GM19452 (cell line): ENCODE data around the gene ZRANB1.

Experiments used
- ATAC-seq: cut with Tn5 transposase; IDR thresholded peaks from one replicate; pipeline ENCODE4 v1.9.1; 2021; ENCODE audit not compliant: unreplicated experiment

Gene ZRANB1

DNA sequence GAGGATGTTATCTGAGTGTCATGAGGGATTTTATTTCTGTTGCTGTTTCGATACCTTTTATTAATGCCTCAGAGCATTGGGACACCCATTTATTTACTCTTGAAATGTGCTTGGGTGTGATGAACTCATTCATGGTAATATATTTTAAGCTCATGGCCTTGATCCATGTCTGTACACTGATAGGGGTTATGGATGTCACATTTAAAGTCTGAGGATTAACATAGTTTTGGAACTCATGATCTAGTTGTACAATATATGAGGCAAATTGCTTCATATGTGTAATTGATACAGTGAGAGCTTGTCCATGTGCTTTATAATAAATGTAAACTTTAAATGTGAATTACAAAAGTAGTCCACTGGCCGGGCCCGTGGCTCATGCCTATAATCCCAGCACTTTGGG is 23.0 kb upstream of the ZRANB1 start:
- ATAC-seq: no peak

DNA sequence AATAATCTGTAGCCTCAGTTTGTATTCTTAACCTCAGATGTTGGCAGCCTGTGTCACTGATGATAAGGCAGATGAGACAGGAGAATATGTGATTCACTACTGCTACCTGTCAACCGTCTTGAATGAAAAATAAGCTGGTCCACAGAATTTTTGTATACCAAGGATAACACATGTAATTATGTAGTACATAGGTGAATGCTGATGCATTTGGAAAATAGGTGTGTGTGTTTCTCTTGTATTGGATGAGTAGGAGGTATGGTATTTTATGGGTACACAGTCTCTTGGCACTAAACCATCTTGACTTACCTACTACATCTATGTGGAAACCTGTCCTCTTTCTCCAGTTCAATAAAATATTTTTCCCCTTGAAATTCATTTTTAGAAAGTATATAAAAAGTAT is 20.7 kb upstream of the ZRANB1 start:
- no peak for ATAC-seq

DNA sequence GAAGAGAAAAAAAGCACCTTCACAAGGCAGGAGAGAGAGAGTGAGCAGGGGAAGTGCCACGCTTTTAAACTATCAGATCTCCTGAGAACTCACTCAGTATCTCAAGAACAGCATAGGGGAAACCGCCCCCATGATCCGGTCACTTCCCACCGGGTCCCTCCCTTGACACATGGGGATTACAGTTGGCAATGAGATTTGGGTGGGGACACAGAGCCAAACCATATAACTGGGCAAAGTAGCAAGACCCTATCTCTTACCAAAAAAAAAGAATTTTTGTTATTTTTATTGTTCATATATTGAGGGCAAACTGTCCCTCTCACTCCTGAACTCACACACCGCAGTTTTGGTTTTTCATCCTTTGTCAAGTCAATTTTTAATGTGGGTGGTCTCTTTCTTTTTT is 18.2 kb upstream of the ZRANB1 start:
- no peak for ATAC-seq

DNA sequence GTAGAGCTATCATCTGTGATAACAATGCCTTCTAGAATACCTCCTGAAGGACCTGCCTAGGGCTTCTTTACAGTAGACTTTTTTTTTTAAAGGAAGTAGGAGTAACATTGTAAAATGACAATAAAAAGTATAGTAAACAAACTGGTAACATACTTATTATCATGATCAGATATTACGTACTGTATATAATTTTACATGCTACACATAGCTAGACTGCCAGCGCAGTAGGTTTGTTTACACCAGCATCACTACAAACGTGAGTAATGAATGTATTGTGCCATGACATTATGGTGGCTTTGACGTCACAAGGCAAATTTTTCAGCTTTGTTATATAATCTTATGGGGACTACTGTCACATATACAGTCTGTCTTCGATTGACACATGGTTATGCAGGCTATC is 15.4 kb upstream of the ZRANB1 start:
- no peak for ATAC-seq

DNA sequence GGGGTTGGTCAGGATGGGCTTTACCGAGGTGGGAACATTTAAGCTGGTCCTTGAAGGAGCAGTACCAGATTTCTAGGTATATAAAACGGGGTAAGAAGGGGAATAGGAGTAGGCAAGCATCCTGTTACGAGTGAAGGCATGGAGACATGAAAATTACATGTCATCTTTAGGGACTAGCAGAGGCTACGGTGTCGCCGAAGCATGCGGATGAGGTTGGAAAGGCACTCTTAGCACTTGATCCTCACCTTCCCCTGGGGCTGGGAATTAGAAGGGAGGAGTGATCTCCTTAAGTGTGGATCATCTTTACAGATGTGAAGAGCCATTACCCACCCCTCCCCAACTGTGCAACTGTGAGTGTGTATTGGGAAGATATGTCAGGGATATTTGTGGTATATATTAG is 13.8 kb upstream of the ZRANB1 start:
- ATAC-seq: no peak

DNA sequence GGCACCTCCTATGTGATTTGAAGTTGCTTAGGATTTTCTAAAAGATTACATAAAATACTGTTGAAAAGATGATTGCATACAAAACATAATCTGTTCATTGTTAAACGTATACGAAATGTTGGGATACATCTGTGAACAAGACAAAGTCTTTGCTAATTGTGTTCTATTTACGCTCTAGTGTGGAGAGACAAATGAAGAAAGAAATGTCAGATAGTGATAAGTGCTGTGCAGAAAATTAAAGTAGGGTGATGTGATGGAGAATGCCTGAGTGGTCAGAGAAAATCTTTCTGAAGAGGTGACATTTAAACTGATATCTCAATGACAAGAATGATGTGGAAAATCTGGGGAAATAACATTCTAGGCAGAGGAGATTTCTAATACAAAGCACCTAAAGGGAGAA is 13.4 kb upstream of the ZRANB1 start:
- no peak for ATAC-seq

DNA sequence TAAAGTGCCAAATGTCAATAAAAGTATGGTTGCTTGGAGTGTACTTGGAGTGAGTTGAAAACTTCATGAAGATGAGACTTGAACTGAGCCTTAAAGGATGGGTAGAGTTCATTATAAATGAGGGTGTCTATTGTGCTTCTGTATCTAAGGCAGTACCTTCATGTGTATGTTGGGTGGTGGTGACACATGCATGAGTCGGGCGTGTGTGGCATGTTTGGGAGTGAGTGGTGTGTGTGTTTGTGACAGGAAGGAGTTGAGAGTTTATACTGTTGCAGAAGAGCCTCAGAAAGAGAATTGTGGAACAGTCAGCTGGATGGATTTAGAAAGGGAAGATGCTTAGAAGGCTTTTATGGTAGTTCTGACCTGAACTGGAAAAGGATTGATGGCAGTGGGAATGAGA is 6.0 kb upstream of the ZRANB1 start:
- ATAC-seq: no peak

DNA sequence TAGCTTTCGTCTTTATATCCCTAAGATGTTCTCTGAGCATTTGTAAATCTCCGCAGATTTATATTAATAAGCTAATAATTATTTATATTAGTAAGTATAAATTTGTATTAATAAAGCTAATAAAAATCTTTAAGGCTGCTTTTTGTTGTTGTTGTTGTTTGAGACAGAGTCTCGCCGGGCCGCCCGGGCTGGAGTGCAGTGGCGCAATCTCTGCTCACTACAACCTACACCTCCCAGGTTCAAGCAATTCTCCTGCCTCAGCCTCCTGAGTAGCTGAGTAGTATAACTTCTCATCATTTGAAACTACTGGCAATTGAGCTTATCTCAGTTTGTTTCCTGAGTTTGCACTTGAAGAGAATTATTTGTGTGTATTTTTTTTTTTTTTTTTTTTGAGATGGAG is 5.1 kb upstream of the ZRANB1 start:
- ATAC-seq: no peak

DNA sequence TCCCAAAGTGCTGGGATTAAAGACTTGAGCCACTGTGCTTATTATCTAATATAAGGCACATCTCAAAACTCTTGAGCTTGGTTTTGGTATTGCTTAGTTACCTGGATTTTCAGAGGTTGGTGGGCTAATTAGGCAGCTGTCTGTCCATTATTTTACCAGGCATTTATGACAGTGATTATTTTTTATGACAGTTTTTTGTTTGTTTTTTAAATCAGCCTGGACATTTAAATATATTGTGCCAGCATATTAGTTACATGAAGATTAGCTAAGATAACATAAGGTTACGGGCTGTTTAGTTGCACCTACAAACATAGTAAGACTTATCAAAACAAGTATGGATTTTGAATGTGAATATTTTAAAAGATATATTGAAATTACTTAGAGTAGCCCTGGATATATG is 2.6 kb upstream of the ZRANB1 start:
- ATAC-seq: no peak

DNA sequence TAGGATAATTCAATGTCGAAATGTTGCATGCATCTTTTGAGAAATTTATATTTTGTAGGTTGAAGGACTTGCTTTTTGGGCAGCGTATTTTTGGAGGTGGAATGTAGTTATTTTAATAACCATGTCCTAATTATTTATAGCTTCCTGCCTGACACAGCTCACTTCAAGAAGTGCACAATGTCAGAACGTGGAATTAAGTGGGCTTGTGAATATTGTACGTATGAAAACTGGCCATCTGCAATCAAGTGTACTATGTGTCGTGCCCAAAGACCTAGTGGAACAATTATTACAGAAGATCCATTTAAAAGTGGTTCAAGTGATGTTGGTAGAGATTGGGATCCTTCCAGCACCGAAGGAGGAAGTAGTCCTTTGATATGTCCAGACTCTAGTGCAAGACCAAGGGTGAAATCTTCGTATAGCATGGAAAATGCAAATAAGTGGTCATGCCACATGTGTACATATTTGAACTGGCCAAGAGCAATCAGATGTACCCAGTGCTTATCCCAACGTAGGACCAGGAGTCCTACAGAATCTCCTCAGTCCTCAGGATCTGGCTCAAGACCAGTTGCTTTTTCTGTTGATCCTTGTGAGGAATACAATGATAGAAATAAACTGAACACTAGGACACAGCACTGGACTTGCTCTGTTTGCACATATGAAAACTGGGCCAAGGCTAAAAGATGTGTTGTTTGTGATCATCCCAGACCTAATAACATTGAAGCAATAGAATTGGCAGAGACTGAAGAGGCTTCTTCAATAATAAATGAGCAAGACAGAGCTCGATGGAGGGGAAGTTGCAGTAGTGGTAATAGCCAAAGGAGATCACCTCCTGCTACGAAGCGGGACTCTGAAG is 620 bp downstream of the ZRANB1 start:
- ATAC-seq: no peak

DNA sequence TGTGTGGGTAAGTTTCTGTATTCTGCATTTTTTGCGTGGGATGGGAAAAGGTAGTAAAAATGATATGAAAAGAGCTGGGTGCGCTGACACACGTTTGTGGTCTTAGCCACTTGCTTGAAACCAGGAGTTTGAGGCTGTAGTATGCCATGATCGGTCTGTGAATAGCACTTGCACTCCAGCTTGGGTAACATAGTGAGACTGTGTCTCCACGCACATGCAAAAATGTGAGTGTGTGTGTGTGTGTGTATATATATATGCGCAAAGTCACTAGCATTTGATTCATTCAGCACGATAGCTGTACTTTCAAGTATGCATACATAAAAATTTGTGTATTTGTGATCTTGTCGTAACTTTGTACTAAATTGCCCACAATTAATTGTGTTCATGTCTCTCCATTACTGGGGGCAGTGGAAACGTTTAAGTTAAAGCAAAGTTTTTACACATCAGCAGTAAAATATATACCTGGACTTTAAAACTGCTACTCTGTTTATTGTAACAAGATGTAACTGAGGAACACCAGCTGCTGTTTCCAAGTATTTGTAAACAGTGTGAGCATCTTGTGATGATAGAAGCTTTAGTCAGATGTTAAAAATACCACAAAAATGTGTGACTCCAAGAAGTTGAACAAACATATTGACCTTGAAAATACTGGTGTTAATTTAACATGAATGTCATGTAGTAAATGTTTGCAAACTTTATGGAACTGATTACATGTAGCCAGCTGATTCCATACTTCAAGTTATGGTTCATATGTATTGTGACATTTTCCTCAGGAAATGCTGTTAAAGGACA is 1.6 kb downstream of the ZRANB1 start:
- no peak for ATAC-seq

DNA sequence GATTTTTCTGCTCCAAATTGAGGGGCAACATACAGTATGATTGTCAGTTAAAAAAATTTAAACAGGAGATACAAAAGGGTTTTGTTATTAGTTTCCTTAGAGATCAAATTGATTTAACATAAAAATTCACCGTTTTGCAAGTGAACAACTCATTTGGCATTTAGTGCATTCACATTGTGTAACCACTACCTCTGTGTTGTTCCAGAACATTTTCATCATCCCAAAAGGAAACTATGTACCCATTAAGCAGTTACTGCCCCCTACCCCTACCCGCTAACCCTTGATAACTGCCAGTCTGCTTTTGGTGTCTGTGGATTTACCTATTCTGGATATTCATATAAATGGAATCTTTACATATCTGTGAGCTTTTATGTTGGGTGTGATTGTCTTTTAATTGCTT is 3.1 kb downstream of the ZRANB1 start:
- no peak for ATAC-seq

DNA sequence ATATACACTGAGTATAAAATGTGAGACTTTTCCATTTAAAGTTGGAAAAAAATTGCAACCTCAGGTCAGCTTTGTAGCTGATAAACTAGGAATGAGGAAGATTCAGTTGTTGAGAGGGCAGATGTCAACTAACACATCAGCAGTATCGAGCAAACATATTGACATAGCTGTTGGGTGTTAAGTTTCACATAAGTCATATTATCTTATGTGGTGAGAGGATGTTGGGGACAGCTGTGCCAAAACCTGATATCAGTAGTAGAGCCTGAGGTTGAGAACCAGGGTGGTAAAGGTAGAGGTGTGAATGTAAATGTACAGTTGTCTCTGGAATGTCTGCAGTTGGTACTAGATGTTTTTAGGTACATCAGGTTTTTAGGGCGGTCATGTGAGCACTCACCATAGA is 5.0 kb downstream of the ZRANB1 start:
- ATAC-seq: no peak

DNA sequence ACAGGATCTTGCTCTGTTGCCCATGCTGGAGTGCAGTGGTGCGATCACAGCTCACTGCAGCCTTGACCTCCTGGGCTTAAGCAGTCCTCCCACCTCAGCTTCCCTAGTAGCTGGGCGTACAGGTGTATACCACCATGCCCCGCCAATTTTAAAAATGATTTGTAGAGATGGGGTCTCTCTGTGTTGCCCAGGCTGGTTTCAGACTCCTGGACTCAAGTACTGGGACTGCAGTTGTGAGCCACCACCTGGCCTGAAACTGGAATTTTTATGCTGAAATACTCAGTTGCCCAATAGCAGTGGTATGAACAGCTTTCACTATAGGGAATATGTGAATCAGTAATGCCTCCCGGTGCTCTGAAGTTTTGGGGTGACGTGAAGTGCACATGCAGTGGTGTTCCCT is 7.6 kb downstream of the ZRANB1 start:
- ATAC-seq: no peak

DNA sequence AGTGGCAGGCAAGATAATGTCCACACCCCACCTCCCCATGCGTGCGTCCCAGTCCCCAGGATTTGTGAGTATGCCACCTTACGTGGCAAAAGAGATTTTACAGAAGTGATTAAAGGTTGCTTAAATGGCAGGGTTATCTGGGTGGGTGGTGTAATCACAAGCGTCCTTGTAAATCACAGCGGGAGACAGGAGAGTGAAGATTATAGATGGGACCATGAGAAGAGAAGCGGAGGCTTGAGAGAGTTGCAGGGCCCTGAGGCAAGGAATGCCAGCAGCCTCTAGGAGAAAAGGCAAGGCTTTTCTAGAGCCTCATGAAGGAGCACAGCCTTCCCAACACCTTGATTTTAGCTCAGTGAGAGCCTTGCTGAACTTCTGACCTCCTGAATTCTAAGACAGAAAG is 10.2 kb downstream of the ZRANB1 start:
- no peak for ATAC-seq

DNA sequence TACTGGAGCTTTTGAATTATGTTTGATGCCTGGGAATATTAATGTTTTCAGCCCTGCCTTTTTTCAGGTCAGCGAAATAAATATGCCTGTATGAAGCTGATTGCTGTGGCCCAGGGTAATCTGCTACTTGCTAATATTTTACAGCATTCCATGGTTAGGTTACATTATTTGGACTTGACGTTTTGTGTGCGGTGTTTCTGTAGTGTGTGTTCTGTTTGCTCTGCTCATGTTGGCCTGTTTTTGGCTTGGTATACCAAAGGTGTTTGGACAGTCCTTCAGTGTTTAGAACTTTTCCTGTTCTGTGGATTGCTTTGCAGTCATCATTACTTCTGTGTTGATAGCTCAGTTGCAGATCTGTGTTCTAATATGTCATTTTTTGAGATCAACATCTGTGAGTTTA is 11.5 kb downstream of the ZRANB1 start:
- ATAC-seq: no peak

DNA sequence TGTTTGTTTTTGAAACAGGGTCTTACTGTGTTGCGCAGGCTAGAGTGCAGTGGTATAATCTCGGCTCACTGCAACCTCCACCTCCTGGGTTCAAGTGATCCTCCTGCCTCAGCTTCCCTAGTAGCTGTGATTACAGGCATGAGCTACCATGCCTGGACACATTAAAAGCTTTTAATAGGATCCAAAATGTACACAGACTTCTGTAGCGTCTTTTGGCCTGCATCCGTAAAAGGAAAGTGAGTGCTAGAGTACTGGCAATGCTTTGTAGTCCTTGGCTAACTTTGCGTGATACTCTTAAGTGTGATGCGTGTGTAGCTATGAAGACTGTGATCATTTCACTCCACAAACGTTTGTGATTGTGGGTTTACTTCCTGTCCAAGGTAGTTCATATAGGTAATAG is 13.3 kb downstream of the ZRANB1 start:
- no peak for ATAC-seq

DNA sequence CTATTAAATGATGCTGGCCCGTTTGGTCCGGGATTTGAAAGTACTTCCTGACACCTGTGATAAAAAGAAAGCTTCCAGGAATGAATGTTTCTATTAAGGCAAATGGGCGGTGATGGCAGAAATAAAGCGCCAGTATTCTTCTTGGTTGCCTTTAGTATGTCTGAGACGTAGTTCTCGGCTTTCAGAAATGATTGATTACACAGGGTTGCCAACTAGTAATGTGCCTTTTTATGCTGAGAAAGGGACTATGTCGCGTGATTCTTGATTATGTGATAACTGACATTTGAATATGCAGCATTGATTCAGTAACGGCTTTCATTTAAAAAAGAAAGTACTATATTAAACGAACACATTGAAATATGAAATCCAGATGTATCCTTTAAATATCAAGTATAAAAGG is 13.9 kb downstream of the ZRANB1 start:
- no peak for ATAC-seq

DNA sequence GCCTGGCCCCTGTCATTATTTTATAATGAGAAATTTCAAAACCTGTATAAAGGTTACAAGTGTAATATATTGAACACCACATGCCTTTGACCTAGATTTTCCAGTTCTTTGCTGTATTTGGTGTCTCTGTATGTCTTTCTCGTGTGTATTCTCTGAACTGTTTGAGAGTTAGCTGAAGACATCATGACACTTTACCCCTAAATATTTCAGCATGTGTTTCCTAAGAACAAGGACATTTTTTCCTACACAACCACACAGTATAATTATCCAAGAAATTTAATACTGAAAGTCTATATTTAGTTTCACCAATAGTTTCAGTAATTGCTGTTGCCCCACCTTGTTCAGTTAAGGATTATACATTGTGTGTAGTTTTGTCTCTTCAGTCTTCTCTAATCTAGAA is 14.8 kb downstream of the ZRANB1 start:
- no peak for ATAC-seq

DNA sequence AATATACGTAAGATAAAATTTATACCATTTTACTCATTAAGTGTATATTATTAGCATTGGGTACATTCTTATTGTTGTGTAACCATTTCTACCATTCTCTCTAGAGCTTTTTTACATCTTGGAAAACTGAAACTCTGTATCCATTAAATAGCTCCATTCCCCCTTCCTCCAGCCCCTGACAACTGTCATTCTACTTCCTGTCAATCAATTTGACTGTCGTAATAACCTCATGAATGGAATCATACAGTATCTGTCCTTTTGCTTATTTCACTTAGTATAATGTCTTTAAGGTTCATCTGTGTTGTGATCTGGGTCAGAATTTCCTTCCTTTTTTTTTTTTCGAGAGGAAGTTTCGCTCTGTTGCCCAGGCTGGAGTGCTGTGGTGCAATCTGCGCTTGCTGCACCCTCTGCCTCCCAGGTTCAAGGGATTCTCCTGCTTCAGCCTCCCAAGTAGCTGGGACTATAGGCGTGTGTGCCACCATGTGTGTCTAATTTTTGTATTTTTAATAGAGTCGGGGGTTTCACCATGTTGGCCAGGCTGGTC is 15.6 kb downstream of the ZRANB1 start:
- no peak for ATAC-seq

DNA sequence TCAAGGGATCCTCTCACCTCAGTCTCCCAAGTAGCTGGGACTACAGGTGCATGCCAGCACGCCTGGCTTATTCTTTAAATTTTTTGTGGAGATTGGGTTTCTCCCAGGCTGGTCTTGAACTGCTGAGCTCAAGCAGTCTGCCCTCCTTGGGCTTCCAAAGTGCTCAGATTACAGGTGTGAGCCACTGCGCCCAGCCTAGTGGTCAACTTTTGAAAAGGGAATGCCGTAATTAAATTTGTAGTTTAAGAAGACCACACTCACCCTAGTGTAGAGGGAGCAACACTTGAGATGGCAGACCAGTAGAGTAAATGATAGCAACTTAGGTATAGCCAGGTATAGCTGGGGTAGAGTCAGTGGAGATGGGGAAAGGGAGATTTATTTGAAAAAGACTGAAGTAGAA is 17.6 kb downstream of the ZRANB1 start:
- ATAC-seq: no peak

DNA sequence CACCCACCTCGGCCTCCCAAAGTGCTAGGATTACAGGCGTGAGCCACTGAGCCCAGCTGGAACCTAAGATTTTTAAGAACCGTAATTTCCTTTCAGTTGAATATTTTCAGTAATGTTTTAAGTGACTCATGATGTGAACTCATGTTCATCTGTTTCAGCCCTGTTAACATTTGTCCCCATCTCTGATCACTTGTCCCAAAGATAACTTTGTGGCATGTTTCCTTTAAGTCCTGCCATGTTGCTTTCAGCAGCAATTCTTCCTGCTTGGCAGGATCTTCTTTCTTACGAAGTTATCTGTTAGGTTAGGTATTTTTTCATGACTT is 19.3 kb downstream of the ZRANB1 start:
- ATAC-seq: no peak
